Activated T-cell treated with anti-CD3 and anti-CD28 coated beads, Interleukin-2, amount 50 U/mL, for 4 hours (primary cell): ENCODE data around the gene MCM10. TPM values are rescaled to one million over a fixed set of nuclear protein-coding genes. Genes with fewer than 3 reads are reported as not detected.
"Not testable (repeated sequence)": the region's sequence is repeated elsewhere in the genome, so short reads cannot be mapped to it uniquely, and the experiment has no call there.

Experiments used
- ATAC-seq, 2 donors: fragments of 200-7000 bp; cut with Tn5 transposase; one replicate each; pipeline ENCODE4 v1.10.0; 2021
- DNase-seq: peaks from one replicate; pipeline ENCODE4 v3.0.0-alpha.2; 2020
- H3K27me3 Mint-ChIP-seq: one replicate; pipeline ENCODE4 v1.8.0; 2021; ENCODE audit warnings: low read depth, mixed read lengths
- H3K36me3 Mint-ChIP-seq: one replicate; pipeline ENCODE4 v1.8.0; 2022; ENCODE audit warnings: mixed read lengths; ENCODE audit not compliant: insufficient read depth
- H3K4me1 Mint-ChIP-seq: one replicate; pipeline ENCODE4 v1.8.0; 2021; ENCODE audit warnings: low read depth, mixed read lengths
- H3K4me3 Mint-ChIP-seq: one replicate; pipeline ENCODE4 v1.8.0; 2021; ENCODE audit warnings: mild to moderate bottlenecking, moderate library complexity, mixed read lengths
- H3K9me3 Mint-ChIP-seq: one replicate; pipeline ENCODE4 v1.8.0; 2021; ENCODE audit warnings: mixed read lengths
- total RNA-seq, 3 donors: library from RNA; stranded (reverse); gene quantifications; one replicate each; pipeline ENCODE4 v1.2.1, GENCODE V29; 2021

The MCM10 gene
- total RNA-seq, 3 donors from 2014 or later, result 39.3 to 66.9 (median 55.4) TPM

DNA sequence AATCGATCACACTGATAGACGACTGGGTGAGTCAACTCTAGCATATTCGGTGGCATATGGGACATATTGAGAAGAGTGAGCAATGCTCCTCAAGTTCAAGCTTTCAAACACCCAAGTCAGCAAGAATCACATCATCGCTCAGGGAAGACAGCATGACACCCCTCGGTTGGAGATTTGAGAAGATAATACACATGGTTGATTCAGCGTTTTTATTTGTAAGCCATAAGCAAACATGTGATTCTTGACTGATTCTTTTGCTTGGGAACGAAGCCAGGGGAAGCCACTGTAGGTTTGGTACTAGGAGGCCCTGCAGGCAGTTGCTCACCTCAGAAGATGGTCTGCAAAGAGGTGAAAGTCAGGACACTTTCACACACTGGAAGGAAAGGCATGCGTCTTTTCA, 60.2 kb downstream of the MCM10 start:
- no peaks in the 10 kb centered on the region for H3K36me3 Mint-ChIP-seq
- no peak for DNase-seq
- no peaks in the 10 kb centered on the region for H3K9me3 Mint-ChIP-seq
- no peaks in the 10 kb centered on the region for H3K4me1 Mint-ChIP-seq
- H3K4me3 Mint-ChIP-seq, result no peak overlapping the region
- no peak for ATAC-seq
- no peaks in the 10 kb centered on the region for H3K27me3 Mint-ChIP-seq

DNA sequence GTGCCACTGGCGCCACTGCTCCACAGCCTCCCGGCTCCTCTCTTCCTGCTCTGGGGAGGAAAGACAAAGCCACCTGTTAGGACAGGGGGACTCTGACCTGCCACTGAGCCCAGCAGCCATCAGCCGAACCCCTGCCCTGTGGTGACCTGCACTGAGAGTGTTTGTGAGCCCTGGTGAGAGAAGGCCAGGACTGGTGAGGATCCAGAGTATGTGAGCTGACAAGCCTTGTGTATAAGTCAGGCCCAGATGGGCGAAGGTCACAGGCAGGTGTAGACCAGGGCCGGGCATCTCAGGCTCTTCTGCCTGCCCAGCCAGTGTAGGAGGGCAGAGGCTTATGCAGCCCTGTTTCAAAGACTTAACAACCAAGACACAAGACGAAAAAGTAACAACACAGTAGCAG, 60.8 kb downstream of the MCM10 start:
- Mint-ChIP-seq H3K4me3 (no peak overlapping the region), H3K9me3 (no peaks in the 10 kb centered on the region), H3K36me3 (no peaks in the 10 kb centered on the region), H3K4me1 (no peaks in the 10 kb centered on the region), H3K27me3 (no peaks in the 10 kb centered on the region)
- ATAC-seq (no peak), DNase-seq (no peak)

DNA sequence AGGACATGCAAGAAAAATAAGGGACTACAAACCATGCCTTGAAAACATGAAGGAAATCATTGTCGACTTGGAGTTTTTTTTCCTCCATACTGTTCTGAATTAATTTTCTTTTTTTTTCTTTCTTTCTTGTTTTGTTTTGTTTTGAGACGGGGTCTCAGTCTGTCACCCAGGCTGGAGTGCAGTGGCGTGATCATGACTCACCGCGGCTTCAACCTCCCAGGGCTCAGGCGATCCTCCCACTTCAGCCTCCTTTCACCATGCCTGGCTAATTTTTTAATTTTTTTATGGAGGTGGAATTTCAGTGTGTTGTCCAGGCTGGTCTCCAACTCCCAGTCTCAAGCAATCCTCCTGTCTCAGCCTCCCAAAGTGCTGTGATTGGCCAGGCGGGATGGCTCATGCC, 61.2 kb downstream of the MCM10 start:
- no peaks in the 10 kb centered on the region for H3K36me3 Mint-ChIP-seq
- ATAC-seq (no peak), DNase-seq (no peak)
- no peaks in the 10 kb centered on the region for H3K4me1 Mint-ChIP-seq
- no peaks in the 10 kb centered on the region for H3K9me3 Mint-ChIP-seq
- H3K27me3 Mint-ChIP-seq, result no peaks in the 10 kb centered on the region
- H3K4me3 Mint-ChIP-seq, result no peak overlapping the region

DNA sequence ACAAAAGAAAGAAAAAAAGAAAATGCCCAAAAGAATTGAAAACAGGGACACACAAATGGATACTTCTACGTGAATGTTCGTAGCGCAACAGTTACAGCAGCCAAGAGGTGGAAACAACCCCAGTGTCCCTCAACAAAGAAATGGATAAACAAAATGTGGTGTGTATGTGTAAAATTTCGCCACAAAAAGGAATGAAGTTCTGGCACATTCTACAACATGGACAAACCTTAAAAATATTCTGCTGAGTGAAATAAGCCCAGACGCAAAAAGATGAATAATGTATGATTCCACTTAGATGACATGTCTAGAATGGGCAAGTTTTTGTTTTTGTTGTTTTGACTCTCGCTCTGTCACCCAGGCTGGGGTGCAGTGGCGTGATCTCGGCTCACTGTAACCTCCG, 61.9 kb downstream of the MCM10 start:
- H3K4me3 Mint-ChIP-seq, result no peak overlapping the region
- DNase-seq (no peak), ATAC-seq (no peak)
- no peaks in the 10 kb centered on the region for H3K36me3 Mint-ChIP-seq
- H3K27me3 Mint-ChIP-seq, result no peaks in the 10 kb centered on the region
- no peaks in the 10 kb centered on the region for H3K4me1 Mint-ChIP-seq
- H3K9me3 Mint-ChIP-seq, result no peaks in the 10 kb centered on the region

DNA sequence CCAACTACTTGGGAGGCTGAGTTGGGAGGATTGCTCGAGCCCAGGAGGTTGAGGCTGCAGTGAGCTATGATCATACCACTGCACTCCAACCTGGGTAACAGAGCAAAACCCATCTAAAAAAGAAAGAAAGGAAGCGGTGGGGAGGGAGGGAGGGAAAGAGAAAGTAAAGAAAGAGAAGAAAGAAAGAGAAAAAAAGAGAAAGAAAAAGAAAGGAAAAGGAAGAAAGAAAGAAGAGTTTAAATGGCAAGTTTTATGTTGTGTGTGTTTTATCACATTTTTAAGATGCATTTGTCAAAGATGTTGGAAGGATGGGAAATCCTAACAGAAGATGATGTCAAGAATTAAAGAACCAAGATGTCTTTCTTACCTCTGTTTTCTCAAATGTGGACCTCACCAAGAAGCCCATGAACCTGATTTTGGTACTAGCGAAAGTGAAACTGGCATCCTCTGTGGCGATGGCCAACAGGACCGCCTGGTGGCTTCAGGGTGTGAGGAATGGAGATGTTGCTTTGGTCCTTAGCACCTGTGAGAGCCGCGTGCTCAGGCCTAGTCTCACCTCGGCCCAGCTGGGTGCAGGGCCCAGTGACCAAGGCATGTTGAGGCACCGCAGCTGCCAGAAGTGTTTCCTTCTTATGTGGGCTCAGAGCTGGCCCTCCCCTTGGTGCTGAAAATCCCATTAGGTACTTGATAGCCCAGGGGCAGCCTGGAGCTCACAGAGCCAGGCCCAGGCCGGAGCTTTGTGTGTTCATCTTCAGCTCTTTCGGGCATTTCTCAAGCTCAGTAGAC, 63.0 kb downstream of the MCM10 start:
- Mint-ChIP-seq H3K4me1 (no peaks in the 10 kb centered on the region), H3K4me3 (no peak overlapping the region), H3K27me3 (no peaks in the 10 kb centered on the region)

DNA sequence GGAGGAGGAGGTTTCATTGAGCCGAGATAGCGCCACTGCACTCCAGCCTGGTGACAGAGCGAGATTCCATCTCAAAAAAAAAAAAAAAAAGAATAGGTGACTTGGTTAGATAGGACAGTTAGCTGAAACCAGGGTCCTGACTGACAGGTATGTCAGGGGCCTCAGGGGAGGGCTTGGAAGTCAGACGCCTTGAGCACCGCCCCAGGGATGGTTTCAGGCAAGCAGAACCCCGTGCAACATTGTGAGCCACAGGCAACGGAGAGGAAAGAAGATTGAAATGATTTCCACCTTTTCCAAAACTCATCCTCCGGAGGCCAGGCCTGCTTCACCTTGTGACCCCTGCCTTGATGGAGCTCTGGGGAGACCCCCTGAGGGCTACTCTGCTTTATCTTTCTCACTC, 64.2 kb downstream of the MCM10 start:
- Mint-ChIP-seq H3K9me3 (no peaks in the 10 kb centered on the region), H3K27me3 (no peaks in the 10 kb centered on the region), H3K36me3 (no peaks in the 10 kb centered on the region), H3K4me3 (no peak overlapping the region), H3K4me1 (no peaks in the 10 kb centered on the region)
- no peak for DNase-seq
- ATAC-seq, result no peak

More for the DNA sequence above, 63.0 kb downstream of the MCM10 start:
- H3K9me3 Mint-ChIP-seq, result no peaks in the 10 kb centered on the region
- H3K36me3 Mint-ChIP-seq, result no peaks in the 10 kb centered on the region
- DNase-seq, result no peak
- ATAC-seq, result no peak

DNA sequence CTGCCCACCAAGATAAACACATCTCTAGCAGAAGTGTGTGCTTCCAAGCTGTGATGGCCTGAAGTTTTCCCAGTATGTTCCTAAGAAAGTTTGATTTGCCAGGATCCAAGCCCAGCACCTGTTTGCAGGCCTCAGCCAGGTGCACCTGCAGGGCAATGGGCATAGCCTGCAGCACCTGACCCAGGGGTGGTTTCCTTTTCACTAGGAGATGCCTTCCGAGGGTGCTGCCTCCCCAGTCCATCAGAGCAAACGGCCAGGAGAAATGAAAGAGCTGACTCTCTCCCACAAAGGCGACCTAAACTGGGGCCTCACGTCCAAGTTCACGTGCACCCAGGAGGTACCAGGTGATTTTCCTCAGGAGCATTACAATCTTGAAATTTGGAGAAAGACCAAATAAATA, 65.7 kb downstream of the MCM10 start:
- H3K9me3 Mint-ChIP-seq, result no peaks in the 10 kb centered on the region
- no peaks in the 10 kb centered on the region for H3K4me1 Mint-ChIP-seq
- DNase-seq (no peak), ATAC-seq (no peak)
- H3K4me3 Mint-ChIP-seq, result no peak overlapping the region
- no peaks in the 10 kb centered on the region for H3K27me3 Mint-ChIP-seq
- H3K36me3 Mint-ChIP-seq, result no peaks in the 10 kb centered on the region

DNA sequence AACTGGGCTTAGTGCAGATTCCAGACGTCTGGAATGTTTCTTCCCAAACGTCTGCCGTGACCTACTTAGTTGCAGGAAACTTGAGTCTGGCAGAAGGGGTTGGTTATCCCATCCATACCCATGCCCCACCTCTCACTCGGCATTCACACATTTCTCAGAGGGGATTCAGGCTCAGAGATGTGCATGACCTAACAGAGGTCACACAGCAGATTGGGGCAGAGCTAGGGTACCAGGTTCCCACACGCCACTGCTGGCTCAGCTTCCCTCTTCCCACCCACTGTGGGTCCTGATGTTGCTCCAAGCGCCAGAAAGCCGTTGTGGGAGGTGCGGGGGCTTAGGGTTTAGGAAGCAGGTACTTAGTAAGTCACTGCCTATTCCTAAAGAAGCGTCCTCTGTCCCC, 69.8 kb downstream of the MCM10 start:
- Mint-ChIP-seq H3K4me1 (no peaks in the 10 kb centered on the region), H3K4me3 (no peak overlapping the region), H3K36me3 (no peaks in the 10 kb centered on the region), H3K27me3 (no peaks in the 10 kb centered on the region), H3K9me3 (no peaks in the 10 kb centered on the region)
- no peak for ATAC-seq
- no peak for DNase-seq

DNA sequence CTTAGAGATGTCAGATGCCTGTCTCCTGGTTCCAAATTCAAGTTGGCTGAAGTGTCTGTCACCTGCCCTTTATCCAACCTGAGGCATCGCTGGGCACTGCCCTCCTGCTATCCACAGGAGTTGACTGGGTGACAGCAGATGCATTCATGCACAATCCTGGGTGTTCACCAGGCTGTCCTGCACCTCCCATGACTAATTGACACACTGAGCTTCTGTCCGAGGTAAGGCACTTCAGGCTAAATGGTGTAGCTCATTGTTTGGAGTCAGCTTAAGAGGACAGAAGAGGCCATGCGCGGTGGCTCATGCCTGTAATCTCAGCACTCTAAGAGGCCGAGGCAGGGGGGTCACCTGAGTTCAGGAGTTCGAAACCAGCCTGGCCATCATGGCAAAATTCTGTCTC, 70.5 kb downstream of the MCM10 start:
- Mint-ChIP-seq H3K27me3 (no peaks in the 10 kb centered on the region), H3K4me1 (no peaks in the 10 kb centered on the region), H3K4me3 (no peak overlapping the region), H3K9me3 (no peaks in the 10 kb centered on the region), H3K36me3 (no peaks in the 10 kb centered on the region)
- ATAC-seq, result no peak
- no peak for DNase-seq

DNA sequence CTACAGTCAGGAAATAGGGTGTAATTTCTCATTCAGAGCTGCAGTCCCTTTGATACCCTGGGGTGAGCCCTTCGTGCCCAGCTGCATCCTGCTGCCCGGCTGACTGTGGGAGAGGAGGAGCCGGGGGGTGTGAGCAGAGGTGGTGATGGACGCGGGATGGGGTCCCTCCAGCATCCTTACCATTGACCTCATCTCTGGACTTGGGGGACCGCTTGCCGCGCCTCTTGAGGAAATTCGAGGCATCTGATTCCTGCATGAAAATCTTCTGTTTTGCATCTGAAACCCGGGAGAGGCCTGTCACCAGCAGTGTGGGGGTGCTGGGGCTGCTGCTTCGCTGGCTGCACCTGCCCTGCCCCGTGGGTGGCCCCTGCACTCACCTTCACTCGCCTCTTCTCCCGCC, 72.0 kb downstream of the MCM10 start:
- ATAC-seq, result no peak
- DNase-seq, result no peak

DNA sequence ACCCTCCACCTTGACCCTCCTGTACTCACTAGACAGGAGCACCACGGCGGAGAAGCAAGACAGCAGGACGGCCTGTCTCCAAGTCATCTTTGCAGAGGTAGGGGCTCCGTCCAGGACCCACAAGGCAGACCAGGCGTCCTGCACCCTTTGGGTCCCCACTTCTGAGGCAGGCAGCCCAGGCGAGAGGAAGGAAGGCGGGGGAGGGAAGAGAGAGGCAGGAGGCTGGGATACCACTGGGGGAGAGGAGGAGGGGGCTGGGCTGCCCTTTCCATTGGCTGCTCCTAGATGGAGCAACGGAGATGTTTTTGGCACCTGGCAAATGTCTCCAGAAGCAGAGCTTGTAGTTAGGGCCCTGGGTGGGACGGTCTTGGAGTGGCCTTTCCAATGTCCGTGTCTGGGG, 72.8 kb downstream of the MCM10 start, which contains the start of gene UCMA:
Gene UCMA (minus strand): TSS at position 203 of the 400 bp plus-strand sequence. CDS start 116 bp downstream, at position 87.
- Mint-ChIP-seq H3K27me3 (no peaks in the 10 kb centered on the region), H3K9me3 (no peaks in the 10 kb centered on the region), H3K4me3 (no peak within 1 kb of the TSS), H3K36me3 (no peaks in the 10 kb centered on the region), H3K4me1 (no peaks in the 10 kb centered on the region)
- no peak for ATAC-seq
- DNase-seq, result no peak

More for the DNA sequence above, 72.0 kb downstream of the MCM10 start:
- Mint-ChIP-seq H3K4me3 (no peak overlapping the region), H3K9me3 (no peaks in the 10 kb centered on the region), H3K36me3 (no peaks in the 10 kb centered on the region), H3K27me3 (no peaks in the 10 kb centered on the region), H3K4me1 (no peaks in the 10 kb centered on the region)

DNA sequence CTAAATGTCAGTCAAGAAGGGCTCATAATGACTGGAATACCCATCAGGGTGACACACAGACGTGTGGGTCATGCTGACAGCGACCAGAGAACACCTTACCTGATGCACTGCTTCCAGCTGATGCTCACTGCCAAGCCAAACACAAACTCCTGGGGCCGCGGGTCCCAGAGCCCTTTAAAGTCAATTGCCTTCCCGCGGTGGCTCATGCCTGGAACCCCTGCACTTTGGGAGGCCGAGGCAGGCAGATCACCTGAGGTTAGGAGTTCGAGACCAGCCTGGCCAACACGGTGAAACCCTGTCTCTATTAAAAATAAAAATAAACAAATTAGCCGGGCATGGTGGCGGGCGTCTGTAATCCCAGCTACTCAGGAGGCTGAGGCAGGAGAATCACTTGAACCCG, 73.4 kb downstream of the MCM10 start:
- DNase-seq, H3K36me3 Mint-ChIP-seq, ATAC-seq, H3K9me3 Mint-ChIP-seq, H3K4me1 Mint-ChIP-seq, H3K4me3 Mint-ChIP-seq, H3K27me3 Mint-ChIP-seq: not testable (repeated sequence)

DNA sequence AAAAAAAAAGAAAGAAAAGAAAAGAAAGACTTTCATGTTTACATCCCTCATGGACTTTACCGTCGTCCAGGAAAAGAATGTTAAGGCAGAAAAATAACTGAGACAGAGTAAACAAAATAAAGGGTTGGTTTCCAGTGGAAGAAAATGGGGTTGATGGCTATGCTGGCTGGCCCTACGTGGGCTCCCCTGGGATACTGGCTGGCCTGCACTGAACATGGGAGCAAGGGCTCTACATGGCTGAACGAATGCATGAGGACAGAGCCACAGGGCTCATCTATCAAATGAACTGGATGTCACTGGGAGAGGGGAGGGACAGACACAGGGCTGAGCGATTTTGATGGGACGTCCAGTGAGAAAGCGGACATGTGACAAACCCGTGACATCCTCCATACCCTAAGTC, 75.3 kb downstream of the MCM10 start:
- H3K9me3 Mint-ChIP-seq, result no peaks in the 10 kb centered on the region
- no peak overlapping the region for H3K4me3 Mint-ChIP-seq
- DNase-seq (no peak), ATAC-seq (no peak)
- H3K27me3 Mint-ChIP-seq, result no peaks in the 10 kb centered on the region
- no peaks in the 10 kb centered on the region for H3K36me3 Mint-ChIP-seq
- H3K4me1 Mint-ChIP-seq, result no peaks in the 10 kb centered on the region

DNA sequence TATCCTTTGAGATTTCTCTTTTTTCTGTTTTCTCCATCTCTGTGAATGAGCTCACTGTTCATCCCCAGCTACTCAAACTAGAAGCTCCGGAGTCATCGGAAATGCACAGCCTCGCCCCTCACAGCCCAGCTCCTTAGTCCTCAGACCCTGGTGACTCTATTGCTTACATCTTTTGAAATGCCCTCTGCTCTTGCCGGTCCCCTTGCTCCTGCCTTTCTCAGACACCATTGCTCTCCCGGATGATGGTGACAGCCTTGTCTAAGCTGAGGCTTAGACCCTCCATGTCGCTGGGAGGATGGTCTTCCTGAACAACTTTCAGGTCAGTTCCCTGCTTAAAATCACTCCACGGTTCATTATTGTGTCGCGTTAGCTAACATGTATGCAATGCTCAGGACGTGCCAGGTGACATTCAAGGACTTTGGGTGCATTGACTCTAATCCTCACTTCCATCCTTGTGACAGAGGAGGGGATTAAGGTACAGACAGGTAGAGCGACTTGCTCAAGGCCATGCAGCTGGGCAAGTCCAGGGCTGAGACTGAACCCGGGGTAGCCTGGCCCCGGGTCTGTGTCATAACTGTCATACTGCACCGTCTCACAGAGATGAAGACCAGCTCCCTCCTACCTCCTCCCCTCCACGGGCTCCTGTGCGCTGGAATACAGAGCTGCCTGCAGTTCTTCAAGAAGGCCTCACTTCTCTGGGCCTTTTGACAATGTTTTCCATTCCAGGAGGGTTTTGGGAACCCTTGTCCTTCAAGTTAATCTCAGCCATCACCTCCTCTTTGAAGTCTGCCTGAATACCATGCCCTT, 77.1 kb downstream of the MCM10 start:
- Mint-ChIP-seq H3K36me3 (no peaks in the 10 kb centered on the region), H3K4me1 (no peaks in the 10 kb centered on the region), H3K4me3 (no peak overlapping the region), H3K9me3 (no peaks in the 10 kb centered on the region), H3K27me3 (peaks cover 3% of the 10 kb centered on the region)
- no peak for DNase-seq
- ATAC-seq, result no peak

DNA sequence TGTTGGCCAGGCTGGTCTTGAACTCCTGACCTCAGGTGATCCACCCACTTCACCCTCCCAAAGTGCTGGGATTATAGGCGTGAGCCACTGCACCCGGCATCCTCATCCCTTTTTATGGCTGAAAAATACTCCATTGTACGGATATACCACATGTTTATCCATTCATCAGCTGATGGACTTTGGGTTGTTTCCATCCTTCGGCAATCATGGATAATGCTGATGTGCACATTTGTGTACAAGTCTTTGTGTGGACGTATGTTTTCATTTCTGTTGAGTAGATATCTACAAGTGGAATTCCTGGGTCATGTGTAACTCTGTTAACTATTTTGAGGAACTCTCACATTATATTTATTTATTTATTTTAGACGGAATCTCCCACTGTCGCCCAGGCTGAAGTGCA, 78.6 kb downstream of the MCM10 start:
- H3K4me1 Mint-ChIP-seq, result no peaks in the 10 kb centered on the region
- no peak for DNase-seq
- H3K9me3 Mint-ChIP-seq, result no peaks in the 10 kb centered on the region
- no peak overlapping the region for H3K4me3 Mint-ChIP-seq
- no peak for ATAC-seq
- peaks cover 3% of the 10 kb centered on the region for H3K27me3 Mint-ChIP-seq
- H3K36me3 Mint-ChIP-seq, result no peaks in the 10 kb centered on the region
